ENCODE results near the gene DNAH3. TPM values are rescaled to one million over a fixed set of nuclear protein-coding genes. Genes with fewer than 3 reads are reported as not detected.

Gene DNAH3
- total RNA-seq, 1 donor from 2014 or later: not detected

- no peak overlapping the region for H3K4me3 Mint-ChIP-seq
- H3K9me3 Mint-ChIP-seq: no peaks in the 10 kb centered on the region
- H3K36me3 Mint-ChIP-seq: no peaks in the 10 kb centered on the region
- DNase-seq (ENCODE audit: extremely low spot score, unreplicated experiment): no peak
- H3K4me1 Mint-ChIP-seq (ENCODE audit: unreplicated experiment): no peaks in the 10 kb centered on the region
- H3K27me3 Mint-ChIP-seq: peaks cover 7% of the 10 kb centered on the region
- no peak overlapping the region for H3K27ac Mint-ChIP-seq
- no peak for TF ChIP-seq CTCF (conservative IDR thresholded peaks at IDR 0.05)
Observed at GRCh38 chr16:20968765-20969164, 181.9 kb downstream of the DNAH3 start.

GRCh38 chr16:20960899-20961298, 189.7 kb downstream of the DNAH3 start:
- Mint-ChIP-seq H3K27ac (no peak overlapping the region), H3K9me3 (no peaks in the 10 kb centered on the region), H3K36me3 (no peaks in the 10 kb centered on the region), H3K4me1 (ENCODE audit: unreplicated experiment) (peaks cover 3% of the 10 kb centered on the region), H3K4me3 (no peak overlapping the region), H3K27me3 (no peaks in the 10 kb centered on the region)
- DNase-seq (ENCODE audit: extremely low spot score, unreplicated experiment): no peak
- no peak for TF ChIP-seq CTCF (conservative IDR thresholded peaks at IDR 0.05)

- H3K9me3 Mint-ChIP-seq: no peaks in the 10 kb centered on the region
- no peak overlapping the region for H3K4me3 Mint-ChIP-seq
- peaks cover 7% of the 10 kb centered on the region for H3K4me1 Mint-ChIP-seq (ENCODE audit: unreplicated experiment)
- no peaks in the 10 kb centered on the region for H3K36me3 Mint-ChIP-seq
- H3K27ac Mint-ChIP-seq: no peak overlapping the region
- DNase-seq (ENCODE audit: extremely low spot score, unreplicated experiment): no peak
- no peak for TF ChIP-seq CTCF (conservative IDR thresholded peaks at IDR 0.05)
- H3K27me3 Mint-ChIP-seq: no peaks in the 10 kb centered on the region
Observed at GRCh38 chr16:20957153-20957552, 193.5 kb downstream of the DNAH3 start.

- Mint-ChIP-seq H3K4me1 (ENCODE audit: unreplicated experiment) (peaks cover 8% of the 10 kb centered on the region), H3K36me3 (no peaks in the 10 kb centered on the region), H3K27ac (no peak overlapping the region), H3K27me3 (no peaks in the 10 kb centered on the region), H3K4me3 (no peak overlapping the region), H3K9me3 (no peaks in the 10 kb centered on the region)
- no peak for TF ChIP-seq CTCF (conservative IDR thresholded peaks at IDR 0.05)
- no peak for DNase-seq (ENCODE audit: extremely low spot score, unreplicated experiment)
Observed at GRCh38 chr16:20956319-20956718, 194.3 kb downstream of the DNAH3 start.

GRCh38 chr16:20954574-20954973, 196.1 kb downstream of the DNAH3 start:
- H3K36me3 Mint-ChIP-seq: no peaks in the 10 kb centered on the region
- no peak overlapping the region for H3K4me3 Mint-ChIP-seq
- TF ChIP-seq CTCF (conservative IDR thresholded peaks at IDR 0.05): no peak
- no peak overlapping the region for H3K27ac Mint-ChIP-seq
- no peaks in the 10 kb centered on the region for H3K27me3 Mint-ChIP-seq
- H3K9me3 Mint-ChIP-seq: no peaks in the 10 kb centered on the region
- DNase-seq (ENCODE audit: extremely low spot score, unreplicated experiment): no peak
- H3K4me1 Mint-ChIP-seq (ENCODE audit: unreplicated experiment): peaks cover 8% of the 10 kb centered on the region

Data from type B pancreatic cell (in vitro differentiated cells).